ENCODE measurements around the gene RFT1.

Gene RFT1

DNA sequence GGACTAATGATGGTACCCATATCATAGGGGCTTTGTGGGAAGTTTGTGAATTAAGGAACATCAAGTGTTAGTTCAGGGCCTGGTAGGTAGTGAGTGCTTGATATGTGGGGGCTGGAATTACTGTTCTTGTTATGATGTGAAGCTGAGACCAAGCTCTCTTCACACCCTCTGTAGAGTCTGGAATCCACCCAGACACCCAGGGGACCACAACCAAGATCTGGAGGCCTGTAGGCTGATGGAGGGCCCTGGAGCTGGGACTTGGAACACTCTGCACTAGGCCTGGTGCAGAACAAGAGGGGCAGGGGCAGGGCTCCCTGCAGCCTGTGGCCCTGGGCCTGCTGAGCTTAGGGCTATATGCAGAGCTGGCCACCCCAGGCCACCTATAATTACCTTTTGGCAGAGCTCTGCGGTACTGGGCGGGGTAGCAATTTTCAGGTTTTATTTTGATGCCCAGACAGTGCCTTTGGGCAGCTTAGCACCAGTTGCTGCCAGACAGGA, 17.7 kb upstream of the RFT1 start:
- no peak for DNase-seq

- no peak for DNase-seq
Measured at GRCh38 chr3:53147151-53147902, 17.1 kb upstream of the RFT1 start.

DNA sequence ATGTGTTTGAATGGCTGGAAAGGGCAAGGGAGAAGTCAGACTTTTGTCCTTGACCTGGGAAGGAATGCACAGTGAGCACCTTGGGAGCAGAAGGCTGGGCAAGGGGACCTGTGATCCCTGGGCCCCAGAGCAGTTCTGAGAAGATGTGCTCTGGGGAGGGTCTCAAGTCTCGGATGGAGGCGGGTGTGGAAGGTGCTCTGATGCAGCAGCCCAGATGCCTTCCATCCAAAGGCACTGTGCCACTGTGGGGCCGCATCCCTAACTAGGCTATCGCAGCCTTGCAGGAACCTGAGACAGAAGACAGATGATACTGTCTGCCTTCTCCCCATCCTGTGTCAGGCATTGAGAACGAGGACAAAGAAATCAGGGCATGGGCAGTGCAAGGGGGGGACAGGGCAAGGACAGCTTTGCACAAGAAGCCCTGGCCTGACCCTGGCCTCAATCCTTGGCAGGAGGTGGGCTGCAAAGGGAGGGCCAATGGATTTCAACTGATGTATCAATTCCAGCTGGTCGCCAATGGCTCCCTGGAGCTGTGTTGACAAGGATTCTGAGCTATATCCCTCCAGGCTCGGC, 16.2 kb upstream of the RFT1 start:
- DNase-seq = no peak

GRCh38 chr3:53145713-53146080, 15.5 kb upstream of the RFT1 start:
- DNase-seq = no peak

DNA sequence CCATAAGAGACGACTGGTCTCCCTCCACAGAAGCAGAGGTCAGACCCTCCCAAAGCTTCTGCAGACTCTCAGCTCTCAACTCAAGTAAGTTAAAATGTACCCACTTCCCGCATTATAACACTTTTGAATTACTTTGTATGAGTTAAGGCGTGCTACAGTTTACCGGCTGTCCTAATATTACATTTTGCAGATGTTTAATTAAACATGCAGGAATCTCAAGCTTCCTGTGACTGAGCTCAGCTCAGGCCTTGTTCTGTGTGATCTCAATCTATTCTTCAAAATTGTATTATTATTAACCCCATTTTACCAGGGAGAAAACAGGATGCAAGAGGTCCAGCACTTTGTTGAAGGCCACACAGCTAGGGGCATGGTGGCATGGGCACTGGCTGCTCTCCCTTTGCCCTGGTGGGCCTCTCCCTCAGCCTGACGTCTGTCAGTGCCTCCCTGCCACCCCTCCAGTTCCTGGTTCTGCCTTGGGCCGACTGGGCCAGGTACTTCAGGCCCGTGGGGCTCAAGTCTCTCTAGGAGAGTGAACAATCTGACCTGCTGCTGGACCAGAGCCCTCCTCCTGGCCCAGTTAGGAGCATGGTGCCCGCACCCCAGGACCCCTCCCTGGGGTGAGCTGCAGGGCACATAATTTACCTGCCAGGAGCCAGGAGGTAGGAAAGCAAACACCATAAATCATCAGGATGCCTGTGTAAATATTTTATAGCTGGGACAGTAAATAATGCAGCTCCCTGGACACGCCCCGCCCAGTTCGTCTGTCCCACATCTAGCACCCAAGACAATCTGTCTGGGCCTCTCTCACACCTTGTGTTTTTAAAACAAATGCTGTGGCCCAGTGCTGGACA, 14.9 kb upstream of the RFT1 start:
- no peak for DNase-seq

DNA sequence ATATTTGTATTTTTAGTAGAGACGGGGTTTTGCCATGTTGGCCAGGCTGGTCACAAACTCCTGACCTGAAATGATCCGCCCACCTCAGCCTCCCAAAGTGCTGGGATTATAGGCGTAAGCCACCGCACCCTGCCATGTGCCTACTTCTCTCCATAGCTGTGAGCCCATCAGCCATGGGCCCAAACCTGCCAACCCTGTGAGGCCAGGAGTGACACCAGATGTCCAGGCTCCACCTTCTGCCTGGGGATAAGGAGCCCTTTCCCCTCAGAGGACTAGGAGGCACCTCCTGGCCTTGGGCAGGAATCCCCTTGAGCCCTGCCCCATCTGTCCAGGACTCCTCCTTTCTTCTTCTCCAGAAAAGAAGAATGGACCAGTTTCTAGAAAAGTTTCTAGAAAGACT, 14.2 kb upstream of the RFT1 start:
- DNase-seq = no peak

GRCh38 chr3:53142986-53143385, 12.8 kb upstream of the RFT1 start:
- no peak for DNase-seq

DNA sequence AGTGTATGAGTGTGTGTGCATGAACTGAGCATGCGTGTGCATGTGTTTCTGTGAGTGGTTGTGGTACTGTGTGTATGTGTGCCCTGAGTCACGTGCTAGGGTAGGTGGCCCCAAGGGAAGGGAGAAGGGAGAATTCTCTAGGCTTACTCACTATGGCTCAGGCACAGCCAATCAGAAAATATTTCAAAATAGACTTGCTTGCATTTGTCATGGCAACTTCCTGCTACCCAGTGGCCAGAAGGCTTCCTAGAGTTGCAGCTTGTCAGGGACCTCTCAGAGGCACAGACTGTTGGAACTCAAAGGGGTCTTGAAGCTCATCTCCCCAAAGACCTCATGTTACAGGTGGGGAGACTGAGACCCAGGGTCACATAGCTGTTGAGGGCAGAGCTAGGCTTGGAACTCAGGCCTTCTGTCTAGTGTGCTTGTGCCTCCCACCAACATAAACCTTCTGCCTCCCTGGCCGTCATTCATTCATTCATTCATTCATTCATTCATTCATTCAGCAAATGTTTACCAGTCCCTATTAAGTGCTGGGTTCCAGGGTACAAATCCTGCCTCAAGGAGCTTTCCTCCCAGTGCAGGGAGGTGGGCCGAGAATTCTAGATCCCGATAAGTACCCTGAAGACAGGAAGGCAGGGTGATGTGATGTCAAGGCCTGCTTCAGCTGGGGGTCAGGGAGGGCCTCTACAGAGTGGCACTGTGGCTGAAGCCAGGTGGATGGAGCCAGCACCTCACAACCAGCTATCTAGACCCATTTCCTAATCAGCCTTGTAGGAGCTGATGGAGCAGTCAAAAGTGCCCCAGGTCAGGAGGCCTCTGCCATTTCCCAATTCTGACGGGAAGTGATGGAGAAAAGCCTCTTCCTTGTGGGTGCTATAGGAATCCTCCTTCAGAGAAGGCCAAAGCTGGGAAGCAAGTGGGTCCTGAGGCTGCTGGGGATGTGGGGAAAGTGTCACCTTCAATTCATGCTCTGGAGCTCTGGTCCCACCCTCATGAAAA, 10.9 kb upstream of the RFT1 start:
- DNase-seq = no peak

DNA sequence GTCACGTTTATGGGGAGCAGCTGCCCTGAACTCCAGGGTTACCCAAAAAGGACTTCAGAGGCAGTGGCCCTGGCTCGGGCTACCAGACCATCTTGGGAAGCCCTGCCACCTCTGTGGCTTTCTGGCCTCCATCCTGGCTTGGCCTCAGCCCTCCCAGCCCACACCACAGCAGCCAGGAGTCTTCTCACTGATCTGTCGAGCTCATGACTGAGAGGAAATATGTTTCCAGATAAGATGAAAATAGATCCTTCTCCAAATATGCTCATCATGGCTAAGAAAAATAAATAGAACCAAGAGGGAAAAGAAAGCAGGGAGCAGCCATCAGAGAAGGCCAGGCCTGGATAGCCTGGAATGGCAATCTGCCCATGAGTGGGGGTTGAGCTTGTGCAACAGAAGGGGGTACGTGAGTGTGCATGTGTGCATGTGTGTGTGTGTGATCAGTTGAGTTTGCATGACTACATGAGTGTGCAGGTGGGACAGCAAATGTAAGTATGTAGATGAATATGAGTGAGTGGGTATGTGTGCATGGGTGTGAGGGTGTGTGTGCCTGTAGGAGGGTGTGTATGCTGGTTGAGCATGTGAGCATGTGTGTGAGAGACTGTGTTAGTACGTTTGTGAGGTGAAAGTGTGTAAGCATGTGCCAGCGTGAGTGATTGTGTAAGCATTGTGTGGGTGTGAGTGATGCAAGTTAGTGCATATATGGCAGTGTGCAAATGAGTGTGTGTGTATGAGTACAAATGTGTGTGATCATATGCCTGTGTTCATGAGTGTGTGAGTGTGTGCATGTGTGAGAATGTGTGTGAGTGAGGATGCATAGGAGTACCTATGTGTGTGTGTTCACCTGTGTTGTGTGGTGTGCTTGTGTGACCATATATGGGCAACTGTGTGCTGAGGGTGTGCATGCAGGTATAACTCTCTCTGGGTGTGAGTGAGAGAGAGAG, 9.9 kb upstream of the RFT1 start:
- no peak for DNase-seq

DNA sequence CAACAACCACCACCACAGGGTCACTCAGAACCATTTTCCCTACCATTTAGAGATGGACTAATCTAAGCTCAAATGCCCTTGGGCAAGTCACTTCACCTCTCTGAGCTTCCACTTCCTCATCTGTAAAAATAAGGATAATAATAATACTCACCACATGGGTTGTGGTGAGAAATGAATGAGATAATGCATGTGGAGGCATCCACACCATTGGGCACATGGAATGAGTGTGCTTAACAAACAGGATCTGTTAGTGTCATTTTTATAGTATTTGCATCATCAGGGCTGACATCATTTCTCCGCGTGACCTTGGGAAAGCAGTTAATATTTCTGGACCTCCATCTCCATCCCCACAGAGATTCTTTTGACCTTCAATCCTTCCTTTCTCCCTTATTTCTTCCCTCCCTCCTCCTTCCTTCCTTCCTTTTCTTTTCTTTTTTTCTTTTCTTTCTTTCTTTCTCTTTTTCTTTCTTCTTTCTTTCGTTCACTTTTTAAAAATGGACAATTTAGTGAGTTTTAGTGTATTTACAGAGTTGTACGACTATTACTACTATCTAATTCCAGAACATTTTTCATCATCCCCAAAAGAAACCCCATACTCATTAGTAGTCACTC, 7.7 kb upstream of the RFT1 start:
- DNase-seq = no peak

- no peak for DNase-seq
Measured at GRCh38 chr3:53137221-53137620, 7.0 kb upstream of the RFT1 start.

- peak; percentile 72 to 79 for DNase-seq
Measured at GRCh38 chr3:53134631-53135232, 4.5 kb upstream of the RFT1 start.

- no peak for DNase-seq
Measured at GRCh38 chr3:53132347-53132746, 2.1 kb upstream of the RFT1 start.

DNA sequence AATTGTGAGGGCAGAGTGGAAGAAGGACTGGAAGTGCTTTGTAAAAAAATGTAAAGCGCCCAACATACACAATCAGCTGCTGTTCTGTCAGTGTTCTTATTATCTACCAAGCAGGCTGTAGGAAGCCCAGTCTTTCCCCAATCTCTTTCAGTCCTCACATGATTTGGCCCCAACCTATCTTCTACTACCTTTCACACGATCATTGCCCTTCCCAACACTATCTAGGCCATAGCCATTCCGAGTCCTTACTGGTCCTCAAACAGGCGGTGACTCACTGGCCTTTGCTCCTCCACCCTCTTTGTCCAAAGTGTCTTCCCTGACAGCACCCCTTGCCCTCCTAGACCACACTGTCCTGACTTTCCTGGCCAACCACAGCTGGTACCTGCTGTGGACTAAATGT, 861 bp upstream of the RFT1 start:
- no peak for DNase-seq

DNA sequence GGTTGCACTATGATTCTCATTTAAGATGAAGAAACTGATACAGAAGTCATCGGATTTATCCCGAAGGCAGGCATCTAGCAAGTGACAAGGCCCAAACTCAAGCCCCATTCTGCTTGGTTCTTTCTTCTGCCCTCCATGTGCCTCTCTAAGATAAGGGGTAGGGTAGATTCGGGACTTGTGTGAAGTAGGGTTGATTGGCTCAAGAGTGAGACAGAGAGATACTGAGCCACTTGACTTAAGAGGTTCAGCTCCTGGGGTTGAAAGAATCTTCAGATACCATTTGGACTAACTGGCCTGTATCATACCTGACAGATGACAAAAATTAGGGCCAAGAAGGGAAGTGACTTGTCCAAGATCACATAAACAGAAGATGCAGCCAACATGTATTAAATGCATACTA, 891 bp downstream of the RFT1 start:
- DNase-seq = no peak

GRCh38 chr3:53126601-53127000, 3.6 kb downstream of the RFT1 start:
- no peak for DNase-seq

GRCh38 chr3:53123953-53124352, 6.3 kb downstream of the RFT1 start:
- DNase-seq = no peak

DNA sequence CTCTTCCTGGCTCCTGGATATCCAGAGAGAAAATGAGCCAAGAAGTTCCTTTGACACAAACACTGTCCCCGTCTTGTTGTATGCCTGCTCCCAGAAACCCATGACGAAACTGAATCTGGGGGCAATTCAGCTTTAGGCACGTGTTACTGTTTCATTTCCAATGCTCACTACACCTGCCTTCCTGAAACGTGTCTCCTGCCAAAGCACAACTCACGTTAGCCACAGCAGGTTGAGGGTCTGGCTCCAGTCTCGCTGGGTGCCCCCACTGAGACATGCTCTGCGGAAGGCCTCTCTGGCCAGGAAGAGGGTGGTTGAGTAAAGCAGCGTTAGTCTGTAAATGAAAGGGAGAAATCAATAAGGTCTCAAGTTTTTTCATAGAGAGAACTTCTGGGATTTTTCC, 6.7 kb downstream of the RFT1 start:
- no peak for DNase-seq

DNA sequence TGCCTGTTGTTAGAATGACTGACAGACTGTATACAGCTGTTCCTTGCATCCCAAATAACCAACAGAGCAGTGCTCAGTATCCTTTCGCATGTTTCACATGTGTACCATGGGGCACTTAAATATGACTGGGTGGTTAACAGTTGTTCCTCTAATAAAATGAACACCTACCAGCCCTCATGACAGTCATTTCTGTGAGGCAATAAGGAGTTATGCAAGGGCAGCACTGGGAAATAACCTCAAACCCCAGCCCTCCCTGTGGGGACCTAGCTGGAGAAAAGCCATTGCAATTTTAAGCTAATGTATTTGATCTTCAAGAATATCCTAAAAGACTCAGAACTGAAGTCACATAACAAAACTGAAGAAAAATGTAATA, 7.3 kb downstream of the RFT1 start:
- DNase-seq = no peak

DNA sequence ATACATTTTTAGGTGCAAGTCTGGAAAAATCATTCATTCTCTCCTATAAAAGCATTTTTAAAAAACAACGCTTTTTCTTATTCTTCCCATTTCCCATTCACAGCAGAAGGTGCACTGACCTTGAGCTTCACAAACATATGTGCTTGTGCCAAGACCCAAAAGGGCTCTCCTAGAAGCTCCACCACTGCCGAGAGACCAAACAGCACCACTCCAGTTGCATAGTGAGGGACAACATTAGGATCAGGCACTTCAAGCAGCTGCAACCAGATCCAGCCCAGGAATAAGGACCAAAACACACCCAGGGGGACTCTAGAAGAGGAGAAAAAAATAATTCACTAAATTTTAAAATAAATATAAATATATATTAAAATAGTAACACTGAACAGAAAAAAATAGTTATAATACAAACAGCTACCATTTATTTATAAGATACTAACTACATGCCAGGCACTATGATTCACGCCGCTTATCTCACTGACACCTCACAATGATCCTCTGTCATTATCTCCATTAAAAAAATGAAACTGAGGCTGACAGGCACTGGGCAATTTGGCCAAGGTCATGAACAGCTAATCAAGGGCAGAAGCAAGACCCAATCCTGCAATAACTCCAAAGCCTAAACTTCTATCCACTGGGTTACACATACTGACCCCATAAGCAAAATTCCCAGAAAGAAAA, 7.8 kb downstream of the RFT1 start:
- no peak for DNase-seq
